Trophoblast cell (in vitro differentiated cells and primary cell): ENCODE measurements around the gene DOK5.

ENCODE experiments used
- DNase-seq, 2 donors: peaks; one replicate each; pipeline ENCODE4 v3.0.0-alpha.2; 2016
- H2AFZ ChIP-seq: 2 replicates; pipeline ENCODE4 v1.6.1; 2013; ENCODE audit warnings: low read length, moderate library complexity, mild to moderate bottlenecking; ENCODE audit not compliant: insufficient read depth, poor library complexity
- H2AK5ac ChIP-seq: 2 replicates; pipeline ENCODE4 v1.6.1; 2013; ENCODE audit warnings: mild to moderate bottlenecking, low read length
- H2BK120ac ChIP-seq: 2 replicates; pipeline ENCODE4 v1.6.1; 2013; ENCODE audit warnings: low read length, mild to moderate bottlenecking, moderate library complexity; ENCODE audit not compliant: insufficient read depth, poor library complexity
- H2BK12ac ChIP-seq: 2 replicates; pipeline ENCODE4 v1.6.1; 2013; ENCODE audit warnings: mild to moderate bottlenecking, low read length, moderate library complexity
- H2BK5ac ChIP-seq: 2 replicates; pipeline ENCODE4 v1.6.1; 2013; ENCODE audit warnings: low read length, low read depth, moderate library complexity, mild to moderate bottlenecking; ENCODE audit not compliant: poor library complexity
- H3K14ac ChIP-seq: 2 replicates; pipeline ENCODE4 v1.6.1; 2013; ENCODE audit warnings: mild to moderate bottlenecking, low read length
- H3K18ac ChIP-seq: 2 replicates; pipeline ENCODE4 v1.6.1; 2013; ENCODE audit warnings: mild to moderate bottlenecking, low read length
- H3K23ac ChIP-seq: 2 replicates; pipeline ENCODE4 v1.6.1; 2013; ENCODE audit warnings: low read length
- H3K27ac ChIP-seq: 2 replicates; pipeline ENCODE4 v1.5.1; 2013; ENCODE audit warnings: low read depth, mild to moderate bottlenecking, inconsistent platforms, low read length, moderate library complexity
- H3K27me3 ChIP-seq: 2 replicates; pipeline ENCODE4 v1.6.1; 2013; ENCODE audit warnings: inconsistent platforms, mild to moderate bottlenecking, low read length, moderate library complexity; ENCODE audit not compliant: insufficient read depth
- H3K36me3 ChIP-seq, 2 experiments: 1 replicate in 1 of 2; 2 replicates in 1 of 2; pipeline ENCODE4 v1.6.1; 2013; ENCODE audit warnings: low read length in 2 of 2, mild to moderate bottlenecking in 2 of 2, moderate library complexity in 1 of 2; ENCODE audit not compliant: insufficient read depth in 2 of 2, control insufficient read depth in 1 of 2
- H3K4ac ChIP-seq: 2 replicates; pipeline ENCODE4 v1.6.1; 2013; ENCODE audit warnings: low read depth, mild to moderate bottlenecking, low read length, moderate library complexity
- H3K4me1 ChIP-seq, 2 experiments: 1 replicate in 1 of 2; 2 replicates in 1 of 2; pipeline ENCODE4 v1.6.1; 2013; ENCODE audit warnings: low read length in 2 of 2, mild to moderate bottlenecking in 2 of 2, moderate library complexity in 1 of 2; ENCODE audit not compliant: insufficient read depth in 2 of 2, control insufficient read depth in 1 of 2
- H3K4me2 ChIP-seq: 2 replicates; pipeline ENCODE4 v1.6.1; 2013; ENCODE audit warnings: inconsistent platforms, mild to moderate bottlenecking, low read length, moderate library complexity
- H3K4me3 ChIP-seq: 2 replicates; pipeline ENCODE4 v1.5.1; 2013; ENCODE audit warnings: mild to moderate bottlenecking, low read depth, low read length, inconsistent platforms
- H3K79me1 ChIP-seq: one replicate; pipeline ENCODE4 v1.6.1; 2013; ENCODE audit warnings: low read length
- H3K79me2 ChIP-seq: 2 replicates; pipeline ENCODE4 v1.6.1; 2013; ENCODE audit warnings: low read length, mild to moderate bottlenecking; ENCODE audit not compliant: control insufficient read depth, insufficient read depth, poor library complexity
- H3K9ac ChIP-seq: 2 replicates; pipeline ENCODE4 v1.6.1; 2013; ENCODE audit warnings: mild to moderate bottlenecking, low read length
- H3K9me3 ChIP-seq: 2 replicates; pipeline ENCODE4 v1.6.1; 2013; ENCODE audit warnings: low read depth, mild to moderate bottlenecking, control low read depth, inconsistent platforms, low read length; ENCODE audit not compliant: insufficient read depth
- H4K12ac ChIP-seq: 2 replicates; pipeline ENCODE4 v1.6.1; 2013; ENCODE audit warnings: low read depth, mild to moderate bottlenecking, low read length, moderate library complexity
- H4K8ac ChIP-seq: 2 replicates; pipeline ENCODE4 v1.6.1; 2013; ENCODE audit warnings: low read depth, mild to moderate bottlenecking, low read length, moderate library complexity
- H4K91ac ChIP-seq: one replicate; pipeline ENCODE4 v1.6.1; 2013; ENCODE audit warnings: low read depth, mild to moderate bottlenecking, low read length, moderate library complexity
- WGBS: extraction: QIAGEN DNeasy Blood & Tissue Kit; methylation state at CpG from one replicate; pipeline ENCODE4 v1.1.7; 2013; ENCODE audit warnings: missing lambda C conversion rate; ENCODE audit not compliant: insufficient read length, insufficient coverage; ENCODE audit errors: extremely low coverage; 5-methylcytosine and 5-hydroxymethylcytosine counted together

DOK5 gene

DNA sequence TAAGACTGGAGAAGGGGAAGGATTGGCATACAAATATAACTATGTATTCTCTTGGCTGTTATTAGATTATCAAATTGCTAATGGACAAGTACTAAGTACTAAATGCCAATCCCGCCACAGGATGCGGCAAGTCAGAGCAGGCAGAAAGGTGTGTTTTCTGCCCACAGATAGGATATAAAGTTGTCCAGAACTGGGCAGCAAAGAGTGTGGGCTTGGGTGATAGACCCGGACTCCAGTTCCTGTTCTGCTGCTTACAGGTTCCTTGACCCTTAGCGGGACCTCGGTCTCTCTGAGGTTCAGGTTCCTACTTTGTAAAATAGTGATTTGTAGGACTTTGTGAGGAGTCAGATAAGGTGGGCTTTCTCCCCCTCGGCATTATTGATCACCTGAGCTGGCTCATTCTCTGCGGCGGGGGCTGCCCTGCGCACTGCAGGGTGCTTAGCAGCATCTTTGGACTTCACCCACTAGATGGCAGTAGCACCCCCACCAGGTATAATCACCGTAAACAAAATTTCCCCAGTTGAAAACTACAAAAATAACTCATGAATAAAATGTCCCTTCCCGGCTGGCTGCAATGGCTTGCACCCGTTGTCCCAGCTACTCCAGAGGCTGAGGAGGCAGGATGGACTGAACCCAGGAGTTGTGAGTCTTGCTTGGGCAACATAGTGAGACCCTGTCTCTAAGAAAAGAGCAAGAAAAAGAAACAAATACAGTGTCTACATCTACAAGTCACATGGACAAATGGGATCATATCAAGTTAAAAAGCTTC lies 193.1 kb downstream of the DOK5 start:
- Histone ChIP-seq H3K4me3 (no peak overlapping the region), H3K9ac (no peak overlapping the region), H3K79me1 (no peaks in the 10 kb centered on the region), H2BK120ac (no peak overlapping the region), H2AK5ac (no peak overlapping the region), H3K9me3 (no peaks in the 10 kb centered on the region), H3K4ac (no peak overlapping the region), H4K12ac (no peak overlapping the region), H3K14ac (no peak overlapping the region), H3K27me3 (no peaks in the 10 kb centered on the region), H3K79me2 (no peaks in the 10 kb centered on the region), H3K4me1 (no peaks in the 10 kb centered on the region), H3K18ac (no peak overlapping the region), H2BK12ac (no peak overlapping the region), H4K8ac (no peak overlapping the region), H2AFZ (no peak overlapping the region), H3K27ac (no peak overlapping the region), H3K36me3 (no peaks in the 10 kb centered on the region), H2BK5ac (no peak overlapping the region), H3K23ac (no peak overlapping the region), H4K91ac (no peak overlapping the region), H3K4me2 (no peak overlapping the region)
- no CpG with 5 or more reads among the region's 12 CpGs for WGBS
- DNase-seq: peak in 1 of 2 donors; percentile 55

DNA sequence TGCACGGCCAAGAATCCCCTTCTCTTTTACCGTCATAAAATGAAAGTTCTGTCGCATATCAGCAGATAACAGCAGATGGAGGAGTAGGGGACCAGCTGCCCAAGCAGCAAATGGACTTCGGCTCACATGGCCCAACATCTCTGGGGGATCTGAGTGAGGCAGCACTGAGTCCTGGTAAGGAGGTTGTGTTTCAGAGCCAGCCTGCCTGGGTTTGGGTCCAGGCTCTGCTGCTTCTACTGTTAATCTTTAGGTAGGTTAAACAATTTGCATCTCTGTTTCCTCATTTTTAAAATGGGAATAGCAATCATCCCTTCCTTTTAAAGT lies 193.6 kb downstream of the DOK5 start:
- Histone ChIP-seq H3K4me3 (no peak overlapping the region), H4K91ac (no peak overlapping the region), H3K36me3 (no peaks in the 10 kb centered on the region), H4K8ac (peak overlapping the region; percentile 23), H3K4me2 (no peak overlapping the region), H3K27ac (no peak overlapping the region), H3K23ac (no peak overlapping the region), H2BK5ac (no peak overlapping the region), H2BK12ac (no peak overlapping the region), H3K79me2 (no peaks in the 10 kb centered on the region), H3K79me1 (no peaks in the 10 kb centered on the region), H3K18ac (no peak overlapping the region), H3K4ac (no peak overlapping the region), H2BK120ac (no peak overlapping the region), H3K4me1 (no peaks in the 10 kb centered on the region), H2AK5ac (no peak overlapping the region), H3K9me3 (no peaks in the 10 kb centered on the region), H3K27me3 (no peaks in the 10 kb centered on the region), H3K9ac (no peak overlapping the region), H3K14ac (no peak overlapping the region), H4K12ac (no peak overlapping the region), H2AFZ (no peak overlapping the region)
- no peak for DNase-seq
- no CpG with 5 or more reads among the region's 4 CpGs for WGBS

DNA sequence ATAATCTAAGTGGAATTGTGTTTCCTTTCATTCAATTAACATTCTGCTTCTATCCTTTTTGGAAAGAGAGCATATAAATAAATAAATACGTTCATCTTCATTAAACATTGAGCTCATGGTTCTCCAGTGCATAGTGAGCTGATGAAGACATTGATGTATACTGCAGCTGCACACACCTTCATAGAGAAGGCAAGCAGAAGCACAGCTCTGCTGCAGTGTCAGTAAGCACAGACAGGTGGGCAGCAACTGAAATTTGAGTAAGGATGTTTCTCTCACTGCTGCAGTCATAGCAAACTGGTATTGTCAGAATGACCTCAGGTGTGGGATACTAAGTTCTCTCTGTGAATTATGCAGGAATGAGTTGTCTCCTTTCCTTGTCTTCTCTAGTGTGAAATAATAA lies 202.9 kb downstream of the DOK5 start:
- H4K12ac ChIP-seq: no peak overlapping the region
- no peak overlapping the region for H2BK120ac ChIP-seq
- no peak overlapping the region for H2AFZ ChIP-seq
- H3K4ac ChIP-seq: no peak overlapping the region
- no peak overlapping the region for H3K4me2 ChIP-seq
- H3K4me3 ChIP-seq: no peak overlapping the region
- no peak overlapping the region for H2BK12ac ChIP-seq
- H3K23ac ChIP-seq: no peak overlapping the region
- H3K9me3 ChIP-seq: no peaks in the 10 kb centered on the region
- H3K27me3 ChIP-seq: no peaks in the 10 kb centered on the region
- no peak overlapping the region for H4K91ac ChIP-seq
- no peak overlapping the region for H3K14ac ChIP-seq
- no peaks in the 10 kb centered on the region for H3K4me1 ChIP-seq
- WGBS: no CpG with 5 or more reads among the region's 1 CpG
- H4K8ac ChIP-seq: no peak overlapping the region
- H3K79me1 ChIP-seq: no peaks in the 10 kb centered on the region
- H2AK5ac ChIP-seq: no peak overlapping the region
- no peaks in the 10 kb centered on the region for H3K36me3 ChIP-seq
- DNase-seq: no peak
- H2BK5ac ChIP-seq: no peak overlapping the region
- no peak overlapping the region for H3K27ac ChIP-seq
- H3K18ac ChIP-seq: no peak overlapping the region
- H3K79me2 ChIP-seq: no peaks in the 10 kb centered on the region
- no peak overlapping the region for H3K9ac ChIP-seq

GRCh38 chr20:54680439-54680838 lies 205.0 kb downstream of the DOK5 start:
- Histone ChIP-seq H3K4me2 (no peak overlapping the region), H2BK120ac (no peak overlapping the region), H3K9ac (no peak overlapping the region), H3K23ac (no peak overlapping the region), H2BK5ac (no peak overlapping the region), H3K14ac (no peak overlapping the region), H3K27ac (no peak overlapping the region), H3K4me3 (no peak overlapping the region), H2AK5ac (no peak overlapping the region), H3K36me3 (no peaks in the 10 kb centered on the region), H3K79me1 (no peaks in the 10 kb centered on the region), H4K8ac (no peak overlapping the region), H2AFZ (no peak overlapping the region), H3K79me2 (no peaks in the 10 kb centered on the region), H3K4me1 (no peaks in the 10 kb centered on the region), H2BK12ac (no peak overlapping the region), H4K12ac (no peak overlapping the region), H3K9me3 (peaks cover 2% of the 10 kb centered on the region), H4K91ac (no peak overlapping the region), H3K18ac (no peak overlapping the region), H3K4ac (no peak overlapping the region), H3K27me3 (no peaks in the 10 kb centered on the region)
- no CpG with 5 or more reads among the region's 5 CpGs for WGBS
- no peak for DNase-seq
